Subcutaneous abdominal adipose tissue (tissue), 5 donors: Measurements from ENCODE around the gene MRPS18B.
"Not testable (repeated sequence)": the region's sequence is repeated elsewhere in the genome, so short reads cannot be mapped to it uniquely, and the experiment has no call there.

Source experiments
- H3K27ac ChIP-seq: one replicate; pipeline ENCODE4 v1.7.0; 2013; ENCODE audit warnings: low read depth, mild to moderate bottlenecking, inconsistent platforms, low read length, moderate library complexity
- H3K27me3 ChIP-seq, 5 donors: one replicate each; pipeline ENCODE4 v1.7.0; 2013; ENCODE audit warnings: low read length in 5 of 5, inconsistent platforms in 1 of 5; ENCODE audit not compliant: control insufficient read depth in 5 of 5, insufficient read depth in 4 of 5
- H3K36me3 ChIP-seq, 5 donors: one replicate each; pipeline ENCODE4 v1.7.0; 2013; ENCODE audit warnings: low read length in 5 of 5; ENCODE audit not compliant: control insufficient read depth in 5 of 5, insufficient read depth in 5 of 5
- H3K4me1 ChIP-seq, 5 donors: one replicate each; pipeline ENCODE4 v1.7.0; 2013; ENCODE audit warnings: low read length in 5 of 5, mild to moderate bottlenecking in 3 of 5, moderate library complexity in 1 of 5; ENCODE audit not compliant: control insufficient read depth in 5 of 5, insufficient read depth in 5 of 5
- H3K4me3 ChIP-seq, 5 donors: one replicate each; pipeline ENCODE4 v1.7.0; 2013; ENCODE audit warnings: low read length in 5 of 5, low read depth in 1 of 5
- H3K9ac ChIP-seq, 5 donors: one replicate each; pipeline ENCODE4 v1.7.0; 2013; ENCODE audit warnings: low read length in 5 of 5, mild to moderate bottlenecking in 4 of 5, moderate library complexity in 3 of 5
- H3K9me3 ChIP-seq, 5 donors: one replicate each; pipeline ENCODE4 v1.7.0; 2013; ENCODE audit warnings: low read length in 5 of 5; ENCODE audit not compliant: control insufficient read depth in 5 of 5
- donor health status: healthy.
- donor health status: healthy.
- donor health status: healthy.
- donor health status: healthy.
- donor health status: healthy.

The MRPS18B gene

DNA sequence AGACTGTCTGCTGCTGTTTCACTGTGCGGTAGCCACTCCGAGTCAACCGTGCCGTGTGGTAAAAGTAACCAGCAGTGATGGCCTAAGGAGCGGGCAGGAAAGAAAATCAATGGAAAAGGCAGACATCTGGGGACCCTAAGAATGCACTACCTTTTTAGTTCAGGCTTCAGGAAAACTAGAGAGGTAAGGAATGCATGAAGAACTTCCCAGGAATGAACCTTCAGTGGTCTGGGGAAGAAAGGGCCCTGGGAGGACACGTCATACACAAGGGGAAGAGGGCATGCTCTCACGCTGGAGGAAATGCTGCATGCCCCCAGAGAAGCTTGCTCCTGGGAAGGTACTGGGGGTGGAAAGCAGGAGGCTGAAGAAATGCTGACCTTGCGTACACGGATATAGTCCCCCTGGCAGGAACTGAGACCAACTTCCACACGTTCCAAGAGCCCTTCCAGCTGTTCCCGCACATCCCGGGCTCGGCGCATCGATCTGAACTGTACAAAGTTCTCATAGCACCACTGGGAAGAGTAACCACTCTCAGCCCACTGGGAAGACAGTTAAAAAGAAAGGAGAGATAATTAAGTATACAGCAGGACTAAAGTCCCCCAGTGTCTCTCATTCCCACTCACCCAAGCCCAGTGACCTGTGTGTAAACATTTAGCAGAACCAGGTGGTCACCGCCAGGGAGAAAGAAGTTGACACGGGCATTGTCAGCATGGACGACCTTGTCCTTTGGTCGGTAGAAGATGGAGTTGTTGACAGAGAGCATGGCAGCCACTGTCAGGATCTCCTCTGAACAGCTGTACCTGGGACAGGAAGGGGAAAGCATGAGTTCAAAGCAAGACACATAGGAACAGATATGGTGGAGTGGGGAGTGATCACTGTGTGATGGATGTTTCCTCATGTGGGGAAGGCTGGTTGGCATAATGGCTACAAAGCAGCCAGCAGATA is 37.4 kb downstream of the MRPS18B start:
- peaks cover 0 to 4% (median 0%) of the 10 kb centered on the region in 5 donors for H3K4me1 ChIP-seq
- peak overlapping the region in 1 of 5 donors; percentile 74 for H3K9ac ChIP-seq
- H3K36me3 ChIP-seq = peaks cover 5 to 95% (median 88%) of the 10 kb centered on the region in 5 donors
- no peak overlapping the region for H3K27ac ChIP-seq
- no peak overlapping the region for H3K4me3 ChIP-seq
- no peaks in the 10 kb centered on the region for H3K27me3 ChIP-seq
- H3K9me3 ChIP-seq = no peaks in the 10 kb centered on the region

DNA sequence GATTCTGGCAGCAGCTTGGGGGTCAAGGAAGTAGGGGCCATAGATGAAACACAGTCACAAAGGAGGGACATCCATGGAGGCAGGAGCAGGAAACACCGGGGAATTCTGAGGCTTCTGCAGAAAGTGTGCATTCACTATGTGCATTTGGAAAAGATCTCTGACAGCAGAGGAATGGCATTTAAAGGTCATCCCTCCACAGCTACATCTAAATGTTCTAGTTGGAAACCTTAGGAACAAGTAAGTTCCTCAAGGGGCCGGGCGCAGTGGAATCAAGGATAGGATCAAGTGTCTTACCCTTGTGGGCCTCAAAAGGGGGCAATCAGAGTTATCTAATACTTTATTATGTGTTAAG is 38.1 kb downstream of the MRPS18B start:
- Histone ChIP-seq H3K36me3 (peaks cover 5 to 98% (median 92%) of the 10 kb centered on the region in 5 donors), H3K4me3 (no peak overlapping the region), H3K9me3 (no peaks in the 10 kb centered on the region), H3K27ac (no peak overlapping the region), H3K4me1 (peaks cover 0 to 4% (median 0%) of the 10 kb centered on the region in 5 donors), H3K27me3 (no peaks in the 10 kb centered on the region), H3K9ac (no peak overlapping the region)

DNA sequence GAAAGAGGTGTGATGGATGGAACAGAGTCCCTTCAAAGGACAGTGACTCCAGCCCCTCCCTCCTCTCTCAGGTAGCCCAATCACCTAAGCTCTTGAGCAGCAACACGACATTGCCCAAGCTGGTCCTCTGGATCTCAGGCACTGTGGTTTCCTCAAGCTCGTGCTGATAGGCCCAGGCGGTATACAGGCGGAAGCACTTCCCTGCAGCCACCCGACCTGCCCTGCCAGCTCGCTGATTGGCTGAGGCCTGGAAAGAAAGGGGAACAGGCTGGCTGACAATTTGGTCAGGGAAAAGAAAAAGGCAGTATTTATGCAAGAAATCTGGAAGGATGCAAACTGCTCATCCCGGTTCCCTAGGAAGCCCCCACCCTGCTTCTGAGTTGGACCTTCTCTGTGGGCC is 38.9 kb downstream of the MRPS18B start:
- H3K9ac ChIP-seq = no peak overlapping the region
- H3K4me3 ChIP-seq = no peak overlapping the region
- no peaks in the 10 kb centered on the region for H3K27me3 ChIP-seq
- H3K4me1 ChIP-seq = peaks cover 0 to 4% (median 0%) of the 10 kb centered on the region in 5 donors
- peaks cover 5 to 94% (median 88%) of the 10 kb centered on the region in 5 donors for H3K36me3 ChIP-seq
- no peak overlapping the region for H3K27ac ChIP-seq
- H3K9me3 ChIP-seq = no peaks in the 10 kb centered on the region

DNA sequence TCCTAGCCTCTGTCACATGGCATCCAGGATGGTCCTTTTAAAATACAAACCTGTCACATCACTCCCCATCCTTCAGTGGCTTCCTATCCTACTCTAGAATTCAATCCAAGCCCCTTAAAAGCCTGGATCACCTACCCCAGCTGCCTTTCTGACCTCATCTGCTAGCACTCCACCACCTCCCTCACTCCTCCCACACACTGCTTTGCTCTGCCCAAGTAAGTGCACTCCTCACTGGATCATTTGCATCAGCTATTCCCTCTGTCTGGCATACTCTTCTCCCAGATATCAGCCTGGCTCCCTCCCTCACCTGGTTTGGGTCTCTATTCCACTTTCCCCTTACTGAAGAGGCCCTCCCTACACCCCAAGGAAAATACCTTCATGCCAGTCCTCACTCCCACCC is 39.8 kb downstream of the MRPS18B start:
- no peak overlapping the region for H3K9ac ChIP-seq
- H3K36me3 ChIP-seq = peaks cover 6 to 94% (median 89%) of the 10 kb centered on the region in 5 donors
- peaks cover 0 to 4% (median 0%) of the 10 kb centered on the region in 5 donors for H3K4me1 ChIP-seq
- no peak overlapping the region for H3K4me3 ChIP-seq
- no peak overlapping the region for H3K27ac ChIP-seq
- H3K27me3 ChIP-seq = no peaks in the 10 kb centered on the region
- no peaks in the 10 kb centered on the region for H3K9me3 ChIP-seq

DNA sequence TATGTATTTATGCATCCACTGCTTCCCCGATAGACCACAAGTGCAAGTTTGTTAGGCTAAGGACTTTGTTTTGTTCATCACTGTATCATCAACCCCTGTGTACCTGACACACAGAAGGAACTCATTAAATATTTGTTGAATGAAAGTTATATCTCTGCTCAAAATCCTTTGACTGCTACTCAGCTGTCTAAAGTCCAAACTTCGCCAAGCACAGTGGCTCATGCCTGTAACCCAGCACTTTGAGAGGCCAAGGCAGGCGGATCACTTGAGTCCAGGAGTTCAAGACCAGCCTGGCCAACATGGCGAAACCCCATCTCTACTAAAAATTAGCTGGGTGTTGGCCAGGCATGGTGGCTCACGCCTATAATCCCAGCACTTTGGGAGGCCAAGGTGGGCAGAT is 40.3 kb downstream of the MRPS18B start:
- H3K27ac ChIP-seq, H3K9ac ChIP-seq, H3K4me1 ChIP-seq, H3K27me3 ChIP-seq, H3K4me3 ChIP-seq, H3K9me3 ChIP-seq: not testable (repeated sequence)
- H3K36me3 ChIP-seq = peaks cover 6 to 94% (median 89%) of the 10 kb centered on the region in 5 donors

DNA sequence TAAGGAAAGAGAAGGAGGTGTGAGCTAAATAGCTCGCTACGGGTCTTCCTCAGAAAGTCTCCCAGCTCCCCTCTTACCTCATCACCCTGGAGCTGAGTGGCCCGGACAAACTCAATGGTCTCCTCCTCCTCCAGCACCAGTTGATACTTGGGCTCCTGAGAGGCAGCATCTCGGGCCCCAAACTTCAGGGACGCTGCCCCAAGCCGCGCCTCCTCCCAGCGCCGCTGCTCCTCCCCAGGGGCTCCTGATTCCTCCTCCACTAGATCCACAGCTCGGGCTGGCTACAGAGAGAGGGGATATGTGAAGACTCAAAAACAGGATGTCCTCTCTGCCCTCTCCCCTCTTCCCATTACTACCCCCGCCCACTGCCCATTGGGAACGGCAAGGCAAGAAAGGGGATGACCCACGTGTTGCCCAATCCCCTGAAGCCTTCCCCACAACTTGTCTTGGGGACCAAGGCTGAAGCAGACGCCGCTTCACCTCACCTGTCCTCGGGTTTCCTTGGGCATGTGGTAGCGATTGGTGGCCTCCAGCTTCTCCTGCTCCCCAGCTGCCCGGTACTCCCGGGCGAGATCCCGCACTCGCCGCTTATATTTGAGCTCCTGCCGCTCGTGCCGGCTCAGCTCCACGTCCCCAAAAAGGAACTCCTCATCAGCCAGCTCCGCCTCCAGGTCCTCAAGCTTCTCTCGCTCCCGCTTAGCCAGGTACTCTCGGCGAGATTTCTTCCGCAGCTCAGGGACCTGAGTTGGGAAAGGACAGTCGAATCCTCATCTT is 47.5 kb downstream of the MRPS18B start:
- Histone ChIP-seq H3K27me3 (no peaks in the 10 kb centered on the region), H3K9ac (no peak overlapping the region), H3K27ac (no peak overlapping the region), H3K36me3 (peaks cover 21 to 83% (median 70%) of the 10 kb centered on the region in 5 donors), H3K4me1 (no peaks in the 10 kb centered on the region), H3K9me3 (no peaks in the 10 kb centered on the region), H3K4me3 (no peak overlapping the region)

DNA sequence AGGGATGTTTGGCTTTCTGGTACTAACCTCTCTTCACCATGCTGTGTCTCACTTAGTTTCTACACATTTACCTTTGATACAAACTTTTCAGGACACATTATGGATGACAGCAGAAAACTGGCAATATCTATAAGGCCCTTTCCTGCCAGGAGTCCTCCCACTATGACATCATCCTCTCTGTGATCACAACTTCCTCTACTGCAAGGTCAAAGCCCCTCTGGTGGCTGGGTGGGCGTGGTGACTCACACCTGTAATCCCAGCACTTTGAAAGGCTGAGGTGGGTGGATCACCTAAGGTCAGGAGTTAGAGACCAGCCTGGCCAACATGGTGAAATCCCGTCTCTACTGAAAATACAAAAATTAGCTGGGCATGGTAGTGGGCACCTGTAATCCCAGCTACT is 48.7 kb downstream of the MRPS18B start:
- not testable (repeated sequence) for H3K27me3 ChIP-seq, H3K4me3 ChIP-seq, H3K9ac ChIP-seq, H3K9me3 ChIP-seq, H3K4me1 ChIP-seq, H3K27ac ChIP-seq
- H3K36me3 ChIP-seq = peaks cover 21 to 86% (median 71%) of the 10 kb centered on the region in 5 donors

DNA sequence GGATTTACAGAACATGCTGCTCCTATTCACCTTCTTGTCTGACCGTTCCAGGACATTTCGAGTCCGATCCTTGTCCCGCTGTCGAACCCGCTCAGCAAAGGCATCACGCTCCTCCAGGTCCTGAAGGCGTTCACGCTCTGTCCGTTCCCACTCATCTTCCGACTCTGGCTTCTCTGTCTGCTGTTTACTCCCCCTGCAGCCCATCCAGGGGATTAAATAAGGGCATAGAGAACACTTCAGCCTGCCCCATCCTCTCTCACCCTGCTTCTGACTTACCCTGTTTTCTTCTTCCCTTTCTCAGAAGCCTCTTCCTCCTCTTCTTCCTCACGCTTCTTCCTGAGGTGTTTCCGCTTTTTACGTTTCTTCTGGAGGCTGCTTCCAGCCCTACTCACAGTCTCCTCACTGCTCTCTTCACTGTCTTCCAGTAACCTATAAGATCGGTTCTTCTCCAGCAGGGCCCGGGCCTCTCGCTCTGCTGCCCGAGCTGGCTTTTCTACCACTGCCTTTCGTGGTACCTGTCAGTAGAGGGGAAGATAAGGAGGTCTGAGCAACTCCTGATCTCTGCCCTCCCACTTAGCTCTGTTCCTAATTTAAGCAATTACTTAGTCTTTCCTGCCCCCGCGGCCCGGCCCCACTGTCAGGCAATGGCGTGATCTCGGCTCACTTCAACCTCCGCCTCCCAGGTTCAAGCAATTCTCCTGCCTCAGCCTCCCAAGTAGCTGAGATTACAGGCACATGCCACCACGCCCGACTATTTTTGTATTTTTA is 53.3 kb downstream of the MRPS18B start:
- Histone ChIP-seq H3K4me3 (no peak overlapping the region), H3K9me3 (no peaks in the 10 kb centered on the region), H3K27me3 (no peaks in the 10 kb centered on the region), H3K27ac (no peak overlapping the region), H3K9ac (peak overlapping the region in 2 of 5 donors; percentile 93 to 95), H3K4me1 (peaks cover 0 to 21% (median 16%) of the 10 kb centered on the region in 5 donors), H3K36me3 (peaks cover 12 to 44% (median 31%) of the 10 kb centered on the region in 5 donors)

DNA sequence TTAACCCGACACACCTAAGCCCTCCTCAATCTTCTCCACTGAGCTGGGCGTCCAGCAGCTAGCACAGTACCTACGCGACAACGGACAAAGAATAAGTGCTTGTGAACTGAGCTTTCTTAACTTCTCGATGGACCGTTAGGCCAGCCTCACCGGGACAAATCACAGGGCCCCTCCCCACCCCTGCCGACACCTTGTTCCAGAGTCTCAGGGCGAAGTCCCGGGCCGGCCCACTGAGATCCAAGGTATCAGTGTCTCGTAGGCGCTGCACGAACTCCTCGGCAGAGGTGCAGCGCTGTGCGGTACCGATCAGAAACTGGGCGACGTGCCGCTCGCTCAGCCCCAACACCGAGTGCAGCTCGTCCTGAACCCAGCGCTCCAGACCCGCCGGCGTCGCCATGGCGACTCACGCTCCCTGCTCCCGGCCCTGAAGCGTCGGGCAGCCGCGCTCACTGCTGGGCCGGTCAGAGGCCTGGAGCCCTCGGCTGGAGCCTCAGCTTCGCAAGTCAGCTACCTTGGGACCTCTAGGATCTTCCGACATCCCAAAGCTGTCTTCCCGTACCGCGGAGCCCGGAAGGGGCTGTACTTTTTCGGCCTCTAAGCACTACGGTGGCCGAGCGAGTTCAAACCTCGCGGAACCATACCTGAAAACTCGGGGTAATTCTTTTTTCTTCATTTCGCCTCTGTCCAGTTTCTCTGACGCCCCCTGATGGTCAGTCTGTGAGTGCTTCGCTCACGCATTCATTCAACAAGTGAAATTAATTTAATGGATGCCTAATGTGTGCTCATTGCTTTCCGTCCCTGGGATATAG is 55.0 kb downstream of the MRPS18B start, which contains the start of gene DHX16:
Gene DHX16, minus strand, starts transcription at position 562 of the 809 bp plus-strand sequence. Its CDS starts 165 bp downstream, at position 397.
- H3K9me3 ChIP-seq = no peaks in the 10 kb centered on the region
- H3K4me1 ChIP-seq = peaks cover 0 to 21% (median 16%) of the 10 kb centered on the region in 5 donors
- H3K9ac ChIP-seq = peak within 1 kb of the TSS; percentile 38 to 96 (median 93)
- peak within 1 kb of the TSS; percentile 67 for H3K27ac ChIP-seq
- H3K27me3 ChIP-seq = no peaks in the 10 kb centered on the region
- H3K4me3 ChIP-seq = peak within 1 kb of the TSS; percentile 94 to 99 (median 95)
- H3K36me3 ChIP-seq = peaks cover 11 to 45% (median 39%) of the 10 kb centered on the region in 5 donors
